NCI-H526 (cell line): Measurements from ENCODE around the gene TSPAN14.
"Not testable (repeated sequence)": the region's sequence is repeated elsewhere in the genome, so short reads cannot be mapped to it uniquely, and the experiment has no call there.

Source experiments
- DNase-seq, 2 experiments: peaks; one replicate each; lab custom pipeline; 2025; lab: John Stamatoyannopoulos, UW

TSPAN14 gene

GRCh38 chr10:80468002-80468401, 13.9 kb downstream of the TSPAN14 start:
- DNase-seq, result no peak

DNA sequence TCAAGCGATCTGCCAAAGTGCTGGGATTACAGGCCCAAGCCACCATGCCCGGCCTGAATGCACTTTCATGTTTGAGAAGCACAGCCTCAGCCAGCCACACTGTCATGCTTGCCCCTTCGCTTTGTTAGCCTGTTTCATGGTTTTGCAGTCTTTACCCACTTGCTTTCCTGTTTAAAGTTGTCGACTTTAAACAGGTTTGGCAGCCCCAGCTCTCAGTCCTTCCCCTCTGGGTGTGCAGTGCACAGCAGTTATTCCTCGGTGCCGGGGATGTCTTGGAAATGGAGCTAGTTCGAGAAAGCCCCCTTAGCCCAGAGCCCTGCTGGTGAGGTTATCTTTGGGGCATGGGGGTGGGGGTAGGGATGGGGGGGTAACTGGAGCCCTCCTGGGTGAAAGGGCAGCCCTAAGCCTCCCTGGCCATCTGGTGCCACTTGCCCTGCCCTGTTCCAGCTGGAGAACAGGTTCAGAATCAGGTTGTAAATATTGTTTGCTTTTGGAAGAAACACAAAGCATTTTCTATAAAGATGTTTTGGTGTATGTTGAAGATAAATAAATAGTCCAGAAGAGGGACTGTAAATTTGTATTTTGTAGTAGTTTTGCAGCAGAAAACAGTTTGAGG, 14.8 kb downstream of the TSPAN14 start:
- no peak for DNase-seq

DNA sequence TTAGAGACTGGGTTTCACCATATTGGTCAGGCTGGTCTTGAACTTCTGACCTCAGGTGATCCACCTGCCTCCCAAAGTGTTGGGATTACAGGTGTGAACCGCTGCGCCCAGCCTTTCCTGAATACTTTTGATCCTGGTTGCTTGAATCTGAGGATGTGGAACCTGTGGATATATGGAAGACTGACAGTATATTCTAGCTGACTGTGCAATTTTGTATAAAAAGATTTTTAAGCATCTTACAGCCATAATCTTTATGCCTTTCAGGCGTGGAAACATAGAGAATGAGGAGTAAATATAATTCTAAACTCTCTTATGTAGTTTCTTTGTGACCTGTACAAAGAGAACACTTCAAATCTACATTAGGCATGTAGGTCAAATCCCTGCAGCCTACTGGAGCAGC, 16.2 kb downstream of the TSPAN14 start:
- no peak for DNase-seq

- no peak for DNase-seq
Observed at GRCh38 chr10:80471001-80471400, 16.9 kb downstream of the TSPAN14 start.

DNA sequence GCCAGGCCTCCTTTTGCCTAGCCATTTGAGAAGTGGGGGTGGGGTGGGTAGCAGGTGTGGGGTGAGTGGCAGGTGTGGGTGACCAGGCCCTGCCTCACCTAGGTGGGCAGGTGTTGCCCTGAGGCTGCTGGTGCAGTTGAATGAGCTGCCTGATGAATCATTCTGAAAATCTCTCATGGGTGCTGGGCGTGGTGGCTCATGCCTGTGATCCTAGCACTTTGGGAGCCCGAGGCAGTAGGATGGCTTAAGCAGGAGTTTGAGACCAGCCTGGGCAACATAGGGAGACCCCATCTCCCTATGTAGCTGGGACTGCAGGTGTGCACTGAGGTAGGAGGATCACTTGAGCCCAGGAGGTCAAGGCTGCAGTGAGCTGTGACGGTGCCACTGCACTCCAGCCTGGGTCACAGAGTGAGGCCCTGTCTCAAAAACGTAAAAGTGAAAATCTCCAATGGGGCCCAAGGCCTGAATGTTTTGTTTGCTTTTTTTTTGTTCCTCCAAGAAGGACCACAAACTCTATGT, 17.7 kb downstream of the TSPAN14 start:
- DNase-seq, result peak in 1 of 2 experiments; percentile 16

GRCh38 chr10:80472234-80473095, 18.4 kb downstream of the TSPAN14 start:
- DNase-seq, result no peak

- DNase-seq, result no peak
Observed at GRCh38 chr10:80473096-80473657, 19.1 kb downstream of the TSPAN14 start.

- DNase-seq, result no peak
Observed at GRCh38 chr10:80473692-80474596, 19.8 kb downstream of the TSPAN14 start.

DNA sequence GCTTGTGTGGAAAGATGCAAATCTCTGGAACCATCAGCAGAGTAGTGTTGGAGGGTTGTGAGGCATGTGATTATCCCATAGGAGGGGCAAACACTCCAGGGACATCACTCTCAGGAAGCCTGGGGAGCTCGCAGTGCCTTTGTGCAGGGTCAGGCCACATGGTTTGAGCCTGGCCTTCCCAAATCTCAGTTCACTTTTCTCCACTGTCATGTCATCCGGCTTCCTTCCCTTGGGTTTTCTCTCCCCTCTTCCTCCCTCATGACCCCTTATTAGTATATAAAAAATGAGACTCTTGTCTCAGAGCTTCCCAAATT, 20.4 kb downstream of the TSPAN14 start:
- peak; percentile 72 to 78 for DNase-seq

GRCh38 chr10:80474941-80475340, 20.8 kb downstream of the TSPAN14 start:
- DNase-seq, result no peak

GRCh38 chr10:80475641-80476040, 21.5 kb downstream of the TSPAN14 start:
- not testable (repeated sequence) for DNase-seq

- DNase-seq, result no peak
Observed at GRCh38 chr10:80476685-80477084, 22.6 kb downstream of the TSPAN14 start.

DNA sequence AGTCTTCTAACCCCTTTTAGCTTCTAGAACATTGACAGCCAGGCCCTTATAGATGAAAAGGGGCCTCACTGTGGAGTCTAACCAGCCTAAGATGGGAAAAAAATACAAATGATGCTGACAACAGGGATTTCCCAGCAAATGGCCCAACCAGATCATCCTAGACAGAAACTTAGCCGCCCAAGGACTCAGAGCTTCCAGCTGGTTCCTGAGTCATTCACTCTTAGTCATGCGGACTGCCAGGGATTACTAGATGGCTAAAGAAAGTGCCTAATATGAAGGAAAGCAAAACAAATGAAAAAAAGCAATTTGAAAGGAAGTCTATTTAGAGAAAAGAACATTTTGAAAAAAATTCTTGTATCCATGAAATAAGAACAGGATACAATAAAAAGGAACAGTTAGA, 23.7 kb downstream of the TSPAN14 start:
- DNase-seq, result no peak

DNA sequence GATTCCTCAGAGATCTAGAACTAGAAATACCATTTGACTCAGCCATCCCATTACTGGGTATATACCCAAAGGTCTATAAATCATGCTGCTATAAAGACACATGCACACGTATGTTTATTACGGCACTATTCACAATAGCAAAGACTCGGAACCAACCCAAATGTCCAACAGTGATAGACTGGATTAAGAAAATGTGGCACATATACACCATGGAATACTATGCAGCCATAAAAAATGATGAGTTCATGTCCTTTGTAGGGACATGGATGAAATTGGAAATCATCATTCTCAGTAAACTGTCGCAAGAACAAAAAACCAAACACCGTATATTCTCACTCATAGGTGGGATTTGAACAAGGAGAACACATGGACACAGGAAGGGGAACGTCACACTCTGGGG, 26.3 kb downstream of the TSPAN14 start:
- DNase-seq, result not testable (repeated sequence)

GRCh38 chr10:80480852-80481251, 26.7 kb downstream of the TSPAN14 start:
- DNase-seq, result no peak

GRCh38 chr10:80484243-80484642, 30.1 kb downstream of the TSPAN14 start:
- no peak for DNase-seq

GRCh38 chr10:80484676-80485075, 30.6 kb downstream of the TSPAN14 start:
- DNase-seq, result no peak

GRCh38 chr10:80485076-80485945, 31.2 kb downstream of the TSPAN14 start:
- DNase-seq, result no peak

- DNase-seq, result no peak
Observed at GRCh38 chr10:80485946-80486764, 32.0 kb downstream of the TSPAN14 start.

- DNase-seq, result no peak
Observed at GRCh38 chr10:80486785-80487420, 32.8 kb downstream of the TSPAN14 start.
